HG02642 (cell line): Measurements from ENCODE around the gene RSPH3.
"Not testable (repeated sequence)": the region's sequence is repeated elsewhere in the genome, so short reads cannot be mapped to it uniquely, and the experiment has no call there.

Experiments
- ATAC-seq: cut with Tn5 transposase; IDR thresholded peaks from one replicate; pipeline ENCODE4 v1.9.1; 2021; ENCODE audit warnings: mild to moderate bottlenecking; ENCODE audit not compliant: unreplicated experiment, poor library complexity

Gene RSPH3

DNA sequence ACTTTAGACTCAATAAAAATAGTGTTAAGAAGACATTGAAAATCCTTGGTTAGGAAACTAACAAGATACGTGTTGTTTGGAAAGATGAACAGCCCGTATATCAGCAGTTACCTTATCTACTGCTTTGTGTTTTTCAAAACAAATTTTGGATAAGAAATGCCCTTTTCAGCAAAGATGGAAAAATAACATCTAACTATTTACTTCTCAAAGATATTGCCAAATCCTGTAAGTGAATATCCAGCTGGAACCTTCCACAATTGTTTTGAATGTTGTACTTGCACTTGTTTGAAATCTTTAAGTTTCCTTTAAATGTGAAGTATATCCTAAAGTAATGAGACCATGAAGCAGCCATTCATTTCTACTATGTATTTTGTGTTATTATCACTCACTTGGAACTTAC is 30.2 kb upstream of the RSPH3 start:
- no peak for ATAC-seq

DNA sequence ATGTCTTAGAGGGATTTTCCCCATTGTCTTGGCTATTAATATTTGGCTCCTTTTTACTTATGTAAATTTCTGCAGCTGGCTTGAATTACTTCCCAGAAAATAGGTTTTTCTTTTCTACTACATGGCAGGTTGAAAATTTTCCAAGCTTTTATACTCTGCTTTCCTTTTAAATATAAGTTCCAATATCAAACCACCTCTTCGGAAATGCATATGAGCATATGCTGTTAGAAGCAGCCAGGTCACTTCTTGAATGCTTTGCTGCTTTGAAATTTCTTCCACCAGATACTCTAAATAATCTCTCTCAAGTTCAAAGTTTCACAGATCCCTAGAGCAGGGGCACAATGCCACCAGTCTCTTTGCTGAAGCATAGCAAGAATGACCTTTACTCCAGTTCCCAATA is 25.2 kb upstream of the RSPH3 start:
- not testable (repeated sequence) for ATAC-seq

DNA sequence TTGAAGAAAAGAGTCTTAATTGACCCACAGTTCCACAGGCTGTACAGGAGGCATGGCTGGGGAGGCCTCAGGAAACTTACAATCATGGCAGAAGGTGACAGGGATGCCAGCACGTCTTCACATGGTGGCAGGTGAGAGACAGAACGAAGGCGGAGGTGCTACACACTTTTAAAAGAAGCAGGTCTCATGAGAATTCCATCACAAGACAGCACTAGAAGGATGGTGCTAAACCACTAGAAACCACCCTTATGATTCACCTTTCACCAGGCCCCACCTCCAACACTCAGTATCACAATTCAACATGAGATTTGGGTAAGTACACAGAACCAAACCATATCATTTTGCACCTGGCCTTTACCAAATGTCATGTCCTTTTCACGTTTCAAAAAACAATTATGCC is 23.9 kb upstream of the RSPH3 start:
- no peak for ATAC-seq

- no peak for ATAC-seq
Observed at GRCh38 chr6:159020011-159020410, 20.0 kb upstream of the RSPH3 start.

GRCh38 chr6:159017757-159018559 is 18.0 kb upstream of the RSPH3 start:
- ATAC-seq = no peak

- ATAC-seq = no peak
Observed at GRCh38 chr6:159014406-159014805, 14.4 kb upstream of the RSPH3 start.

DNA sequence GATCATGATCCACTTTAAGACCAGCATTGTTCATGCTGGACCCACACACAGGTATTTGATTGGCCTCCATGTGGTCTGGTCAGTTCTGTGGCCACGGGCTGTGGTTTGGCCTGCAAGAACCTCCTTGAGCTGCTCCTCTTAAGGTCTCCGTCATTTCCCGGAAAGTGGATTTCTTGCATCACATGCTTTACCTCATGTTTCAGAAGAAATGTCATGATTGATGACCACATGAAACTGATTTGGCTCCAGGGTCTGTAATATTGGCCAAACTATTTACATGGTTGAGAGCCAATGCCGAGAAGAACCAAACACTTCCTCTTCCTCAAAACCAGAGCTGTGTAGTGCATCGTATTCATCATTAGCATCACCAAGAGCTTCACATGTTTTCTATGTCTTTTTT is 13.2 kb upstream of the RSPH3 start:
- no peak for ATAC-seq

GRCh38 chr6:159012201-159012600 is 12.2 kb upstream of the RSPH3 start:
- no peak for ATAC-seq

- ATAC-seq = not testable (repeated sequence)
Observed at GRCh38 chr6:159010037-159010612, 10.1 kb upstream of the RSPH3 start.

GRCh38 chr6:159008656-159009288 is 8.8 kb upstream of the RSPH3 start:
- peak; percentile 71 for ATAC-seq

GRCh38 chr6:159007510-159007909 is 7.5 kb upstream of the RSPH3 start:
- no peak for ATAC-seq

DNA sequence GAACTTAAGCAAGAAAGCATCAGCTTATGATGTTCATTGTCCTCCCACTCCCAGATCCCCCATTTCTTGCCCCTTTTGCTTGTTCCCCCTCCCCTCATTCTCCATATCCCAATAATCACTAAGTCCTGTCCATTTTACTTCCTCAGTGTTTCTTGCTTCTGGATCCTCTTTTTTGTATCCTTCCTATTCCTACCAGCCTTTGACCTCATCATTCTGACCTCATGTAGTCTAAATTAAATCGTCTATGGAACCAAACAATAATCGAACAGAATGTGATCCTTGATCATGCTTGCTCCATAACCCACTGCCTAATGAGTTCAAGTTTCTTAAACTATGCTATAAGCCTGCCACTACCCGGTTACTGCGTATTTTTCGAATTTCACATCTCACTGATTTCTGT is 5.4 kb upstream of the RSPH3 start:
- ATAC-seq = no peak

- no peak for ATAC-seq
Observed at GRCh38 chr6:159004592-159004991, 4.6 kb upstream of the RSPH3 start.

GRCh38 chr6:159002432-159003155 is 2.6 kb upstream of the RSPH3 start:
- ATAC-seq = no peak

GRCh38 chr6:158999154-158999665 is 792 bp downstream of the RSPH3 start:
- ATAC-seq = peak; percentile 28

- no peak for ATAC-seq
Observed at GRCh38 chr6:158996856-158997255, 3.1 kb downstream of the RSPH3 start.

DNA sequence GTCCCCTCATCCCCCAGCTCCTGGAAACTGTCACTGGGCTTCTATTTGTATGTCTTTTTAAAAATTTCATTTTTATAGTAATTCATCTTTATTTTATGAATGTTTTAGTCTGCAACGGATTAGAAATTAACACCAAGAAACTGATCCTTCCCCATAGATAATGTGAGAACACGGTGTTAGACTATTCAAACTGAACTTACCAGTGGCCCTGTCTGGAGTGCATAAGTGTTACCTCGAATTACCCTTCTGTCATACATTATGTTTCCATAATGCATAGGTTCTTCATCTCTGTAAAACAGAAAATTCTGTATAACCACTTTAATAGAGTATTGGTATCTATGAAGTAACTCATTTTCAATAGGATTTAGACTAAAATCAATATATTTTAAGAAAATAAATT is 6.4 kb downstream of the RSPH3 start:
- ATAC-seq = no peak

DNA sequence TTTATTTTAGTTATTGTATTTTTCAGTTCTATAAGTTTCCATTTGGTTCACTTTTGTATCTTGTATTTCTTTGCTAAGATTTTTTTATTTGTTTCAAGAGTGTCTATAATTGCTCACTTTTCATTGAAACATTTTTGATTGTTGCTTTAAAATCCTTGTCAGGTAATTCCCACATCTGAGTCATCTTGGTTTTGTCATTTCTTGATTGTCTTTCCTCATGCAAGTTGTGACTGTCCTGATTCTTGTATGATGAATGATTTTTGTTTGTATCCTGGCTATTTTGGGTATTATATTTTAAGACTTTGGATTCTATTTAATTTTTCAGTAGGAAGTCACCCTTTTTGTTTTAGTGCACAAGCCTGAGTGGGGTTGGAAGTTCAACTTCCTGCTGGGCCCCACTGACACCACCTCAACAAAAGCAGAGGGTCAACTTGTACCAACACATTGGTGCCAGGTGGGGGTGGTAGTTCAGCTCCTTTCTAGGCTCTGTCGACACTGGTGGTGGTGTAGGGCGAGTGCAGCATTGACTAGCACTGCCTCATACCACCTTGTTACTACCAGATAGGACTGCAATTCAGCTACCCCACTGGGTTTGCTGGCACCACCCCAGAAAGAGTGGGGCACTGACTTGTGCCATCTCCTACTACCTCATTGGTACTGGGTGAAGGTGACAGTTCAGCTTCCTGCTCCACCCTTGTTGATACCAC is 8.8 kb downstream of the RSPH3 start:
- ATAC-seq = no peak

GRCh38 chr6:158989711-158990110 is 10.3 kb downstream of the RSPH3 start:
- not testable (repeated sequence) for ATAC-seq

DNA sequence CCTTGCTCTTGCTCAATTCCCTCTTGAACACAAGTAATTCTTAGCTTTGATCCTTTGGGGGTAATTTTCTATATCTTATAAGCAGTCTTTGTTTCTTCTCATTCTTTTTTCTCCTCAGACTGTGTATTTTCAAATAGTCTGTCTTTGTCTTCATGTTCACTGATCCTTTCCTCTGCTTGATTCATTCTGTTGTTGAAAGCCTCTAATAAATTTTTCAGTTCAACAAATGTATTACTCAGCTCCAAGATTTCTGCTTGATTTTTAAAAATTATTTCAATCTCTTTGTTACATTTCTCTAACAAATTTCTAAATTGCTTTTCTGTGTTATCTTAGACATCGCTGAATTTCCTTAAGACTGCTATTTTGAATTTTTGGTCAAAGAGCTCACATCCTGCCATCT is 11.5 kb downstream of the RSPH3 start:
- ATAC-seq = no peak
